Endothelial cell (in vitro differentiated cells): ENCODE data around the gene PID1. TPM values are rescaled to one million over a fixed set of nuclear protein-coding genes. Genes with fewer than 3 reads are reported as not detected.

Experiments used
- DNase-seq: peaks from one replicate; pipeline ENCODE4 v3.0.0; 2021; ENCODE audit warnings: low spot score
- H3K27ac Mint-ChIP-seq: one replicate; pipeline ENCODE4 v1.8.0; 2021; ENCODE audit warnings: mixed read lengths, inconsistent platforms; ENCODE audit not compliant: unreplicated experiment
- H3K27me3 Mint-ChIP-seq: one replicate; pipeline ENCODE4 v1.8.0; 2021; ENCODE audit warnings: mild to moderate bottlenecking, moderate library complexity, mixed read lengths, inconsistent platforms; ENCODE audit not compliant: unreplicated experiment
- H3K36me3 Mint-ChIP-seq: one replicate; pipeline ENCODE4 v1.8.0; 2021; ENCODE audit warnings: mild to moderate bottlenecking, low read depth, mixed read lengths, inconsistent platforms; ENCODE audit not compliant: unreplicated experiment
- H3K4me1 Mint-ChIP-seq: one replicate; pipeline ENCODE4 v1.8.0; 2021; ENCODE audit warnings: mild to moderate bottlenecking, mixed read lengths, inconsistent platforms; ENCODE audit not compliant: unreplicated experiment
- H3K4me3 Mint-ChIP-seq: one replicate; pipeline ENCODE4 v1.8.0; 2021; ENCODE audit warnings: mild to moderate bottlenecking, mixed read lengths, inconsistent platforms; ENCODE audit not compliant: unreplicated experiment
- H3K9me3 Mint-ChIP-seq: one replicate; pipeline ENCODE4 v1.8.0; 2021; ENCODE audit warnings: mixed read lengths, inconsistent platforms; ENCODE audit not compliant: unreplicated experiment
- total RNA-seq: library from RNA; stranded (reverse); fragmentation: NEBNext Ultra II Directional; extraction: Animal tissue kit (Norgen Biotek cat#: 25700); gene quantifications from one replicate; pipeline ENCODE4 v1.2.1, GENCODE V29; 2021; ENCODE audit not compliant: unreplicated experiment
- TF ChIP-seq, protein P1 (sequence below): fragments of 200-600 bp; sonication (generic); IDR thresholded peaks from one replicate; pipeline ENCODE4 v1.5.0; 2021; ENCODE audit warnings: antibody characterized with exemption; ENCODE audit not compliant: unreplicated experiment

PID1 gene
- total RNA-seq, 1 donor from 2014 or later, result not detected

DNA sequence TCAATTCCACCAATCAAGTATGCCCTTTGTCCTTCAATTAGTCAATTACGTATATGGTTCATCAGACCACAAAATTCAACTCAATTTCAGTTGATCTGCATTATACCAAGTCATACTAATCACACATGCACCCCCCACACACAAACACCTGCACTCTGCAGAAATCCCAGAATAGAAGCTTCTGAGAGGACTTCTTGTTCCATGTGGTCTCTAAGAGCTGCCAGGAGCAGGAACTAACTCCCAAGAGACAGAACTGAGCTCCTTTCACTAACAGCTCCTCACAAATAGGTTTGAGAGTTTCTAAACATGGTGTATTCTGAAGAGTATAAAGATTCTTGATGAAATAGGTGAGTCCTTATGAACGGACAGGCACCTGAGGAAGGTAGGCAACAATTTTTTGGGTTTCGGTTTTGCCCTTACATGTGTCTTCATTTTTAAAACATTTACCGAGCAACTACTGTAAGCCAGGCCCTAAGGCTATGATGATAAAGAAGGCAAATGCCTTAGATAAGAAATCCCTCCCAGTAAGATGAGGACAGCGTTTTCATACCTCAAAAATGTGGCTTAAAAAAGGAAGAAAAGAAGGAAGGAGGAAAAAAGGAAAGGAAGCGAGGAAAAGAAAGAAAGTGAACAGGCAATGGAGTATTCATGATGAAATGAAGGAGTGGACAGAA, 183.1 kb downstream of the PID1 start:
- TF ChIP-seq, protein P1, sequence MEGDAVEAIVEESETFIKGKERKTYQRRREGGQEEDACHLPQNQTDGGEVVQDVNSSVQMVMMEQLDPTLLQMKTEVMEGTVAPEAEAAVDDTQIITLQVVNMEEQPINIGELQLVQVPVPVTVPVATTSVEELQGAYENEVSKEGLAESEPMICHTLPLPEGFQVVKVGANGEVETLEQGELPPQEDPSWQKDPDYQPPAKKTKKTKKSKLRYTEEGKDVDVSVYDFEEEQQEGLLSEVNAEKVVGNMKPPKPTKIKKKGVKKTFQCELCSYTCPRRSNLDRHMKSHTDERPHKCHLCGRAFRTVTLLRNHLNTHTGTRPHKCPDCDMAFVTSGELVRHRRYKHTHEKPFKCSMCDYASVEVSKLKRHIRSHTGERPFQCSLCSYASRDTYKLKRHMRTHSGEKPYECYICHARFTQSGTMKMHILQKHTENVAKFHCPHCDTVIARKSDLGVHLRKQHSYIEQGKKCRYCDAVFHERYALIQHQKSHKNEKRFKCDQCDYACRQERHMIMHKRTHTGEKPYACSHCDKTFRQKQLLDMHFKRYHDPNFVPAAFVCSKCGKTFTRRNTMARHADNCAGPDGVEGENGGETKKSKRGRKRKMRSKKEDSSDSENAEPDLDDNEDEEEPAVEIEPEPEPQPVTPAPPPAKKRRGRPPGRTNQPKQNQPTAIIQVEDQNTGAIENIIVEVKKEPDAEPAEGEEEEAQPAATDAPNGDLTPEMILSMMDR, result no peak
- no peak for DNase-seq
- H3K4me3 Mint-ChIP-seq, result no peak overlapping the region
- no peak overlapping the region for H3K27ac Mint-ChIP-seq
- no peaks in the 10 kb centered on the region for H3K36me3 Mint-ChIP-seq
- H3K4me1 Mint-ChIP-seq, result peaks cover 2% of the 10 kb centered on the region
- no peaks in the 10 kb centered on the region for H3K9me3 Mint-ChIP-seq
- H3K27me3 Mint-ChIP-seq, result no peaks in the 10 kb centered on the region

DNA sequence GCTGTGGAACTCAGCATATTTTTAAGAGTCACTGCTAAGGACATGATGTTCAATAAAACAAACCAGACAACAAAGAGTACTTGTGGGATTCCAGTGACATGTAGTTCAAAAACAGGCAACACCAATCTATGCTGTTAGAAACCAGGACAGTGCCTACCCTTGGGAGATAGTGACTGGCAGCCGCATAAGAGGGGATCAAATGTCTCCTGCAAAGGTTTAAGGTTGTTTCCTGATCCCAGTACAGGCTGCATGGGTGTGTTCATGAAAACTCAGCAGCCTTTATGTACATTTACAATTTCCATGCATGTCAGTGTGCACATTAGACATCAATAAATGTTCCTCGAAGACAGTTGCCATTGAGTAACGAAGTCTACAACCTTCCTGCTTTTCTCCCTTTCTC, 183.8 kb downstream of the PID1 start:
- no peak overlapping the region for H3K27ac Mint-ChIP-seq
- no peak for DNase-seq
- H3K9me3 Mint-ChIP-seq, result no peaks in the 10 kb centered on the region
- H3K27me3 Mint-ChIP-seq, result no peaks in the 10 kb centered on the region
- H3K4me3 Mint-ChIP-seq, result no peak overlapping the region
- H3K36me3 Mint-ChIP-seq, result no peaks in the 10 kb centered on the region
- H3K4me1 Mint-ChIP-seq, result peaks cover 2% of the 10 kb centered on the region
- TF ChIP-seq, protein P1, result no peak

DNA sequence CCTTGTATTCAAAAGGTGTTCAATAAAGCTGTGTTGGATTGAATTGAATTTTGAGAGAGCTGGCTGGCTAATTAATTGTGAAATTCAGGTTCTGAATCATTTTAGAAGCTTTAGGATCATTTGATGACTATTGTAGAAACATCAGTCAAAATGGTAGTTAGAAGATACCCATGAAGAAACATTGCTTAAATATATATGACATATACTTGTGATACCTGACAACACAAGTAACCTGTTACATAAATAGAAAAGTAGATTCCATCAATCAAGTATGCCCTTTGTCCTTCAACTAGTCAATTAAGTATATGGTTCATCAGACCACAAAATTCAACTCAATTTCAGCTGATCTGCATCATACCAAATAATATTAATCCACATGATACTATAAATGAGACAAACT, 185.6 kb downstream of the PID1 start:
- Mint-ChIP-seq H3K4me1 (peaks cover 2% of the 10 kb centered on the region), H3K4me3 (no peak overlapping the region)

DNA sequence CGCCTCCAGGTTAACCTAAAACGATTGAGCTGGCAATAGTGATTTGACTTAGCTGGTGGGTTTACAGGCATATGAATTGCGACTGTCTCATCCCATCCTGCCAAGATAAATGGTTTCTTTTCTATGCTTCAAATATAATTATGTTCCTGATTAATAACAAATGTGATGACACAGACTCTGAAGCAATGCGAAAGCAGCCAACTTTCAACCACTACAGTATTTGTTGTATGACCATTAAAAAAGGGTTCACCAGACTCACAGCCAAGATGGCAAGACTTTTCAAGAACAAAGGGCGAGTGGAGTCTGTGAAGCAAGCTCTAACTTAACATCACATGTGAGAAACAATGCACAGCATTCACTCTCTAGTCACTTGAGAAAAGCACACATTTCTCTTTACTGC, 186.6 kb downstream of the PID1 start:
- no peaks in the 10 kb centered on the region for H3K4me1 Mint-ChIP-seq
- H3K4me3 Mint-ChIP-seq, result no peak overlapping the region
- H3K27me3 Mint-ChIP-seq, result no peaks in the 10 kb centered on the region
- H3K36me3 Mint-ChIP-seq, result no peaks in the 10 kb centered on the region
- TF ChIP-seq, protein P1, result no peak
- no peak for DNase-seq
- no peak overlapping the region for H3K27ac Mint-ChIP-seq
- H3K9me3 Mint-ChIP-seq, result no peaks in the 10 kb centered on the region

More for the DNA sequence above, 185.6 kb downstream of the PID1 start:
- Mint-ChIP-seq H3K27ac (no peak overlapping the region), H3K36me3 (no peaks in the 10 kb centered on the region), H3K27me3 (no peaks in the 10 kb centered on the region), H3K9me3 (no peaks in the 10 kb centered on the region)
- TF ChIP-seq, protein P1, result no peak
- no peak for DNase-seq

DNA sequence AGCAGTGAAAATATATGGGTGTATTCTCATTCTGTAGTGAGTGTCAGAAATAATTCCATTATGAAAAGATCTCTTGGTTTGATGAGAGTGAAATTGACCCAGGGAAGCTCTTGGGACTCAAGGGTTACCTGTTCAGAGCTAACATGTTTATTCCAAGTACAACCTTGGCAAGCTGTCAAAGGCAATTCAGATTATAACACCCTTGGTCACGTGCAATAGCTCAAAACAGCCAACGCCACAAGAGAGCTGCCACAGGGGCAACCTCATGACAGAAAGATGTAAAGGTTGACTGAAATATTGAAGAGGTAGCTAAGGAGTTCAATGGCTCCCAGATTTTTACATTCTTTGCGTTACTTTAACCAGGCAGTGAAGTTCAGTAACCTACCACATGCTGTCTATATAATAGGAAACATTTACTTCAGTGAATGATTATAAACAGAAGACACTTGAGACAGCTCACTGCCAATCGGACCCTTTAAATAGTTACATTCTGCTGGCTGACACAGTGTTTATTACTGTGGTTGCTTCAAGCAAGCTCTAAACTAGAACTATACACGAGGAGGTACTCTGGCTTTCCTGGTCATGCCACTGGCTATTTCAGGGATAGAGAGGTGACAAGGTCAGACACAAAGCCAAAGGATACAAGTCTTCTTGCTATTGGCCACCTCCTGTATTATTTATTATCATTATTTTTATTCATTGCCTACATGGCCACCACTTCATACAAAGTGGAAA, 187.3 kb downstream of the PID1 start:
- Mint-ChIP-seq H3K27ac (no peak overlapping the region), H3K9me3 (no peaks in the 10 kb centered on the region), H3K36me3 (no peaks in the 10 kb centered on the region), H3K4me3 (no peak overlapping the region), H3K4me1 (no peaks in the 10 kb centered on the region), H3K27me3 (no peaks in the 10 kb centered on the region)
- TF ChIP-seq, protein P1, result no peak
- no peak for DNase-seq
